IPS DF 4.7 (cell line): Measurements from ENCODE around the gene MPRIP.

Experiments
- DNase-seq: peaks from one replicate; pipeline ENCODE4 v3.0.0-alpha.2; 2013; ENCODE audit warnings: low spot score; ENCODE audit errors: extremely low read depth

The MPRIP gene

DNA sequence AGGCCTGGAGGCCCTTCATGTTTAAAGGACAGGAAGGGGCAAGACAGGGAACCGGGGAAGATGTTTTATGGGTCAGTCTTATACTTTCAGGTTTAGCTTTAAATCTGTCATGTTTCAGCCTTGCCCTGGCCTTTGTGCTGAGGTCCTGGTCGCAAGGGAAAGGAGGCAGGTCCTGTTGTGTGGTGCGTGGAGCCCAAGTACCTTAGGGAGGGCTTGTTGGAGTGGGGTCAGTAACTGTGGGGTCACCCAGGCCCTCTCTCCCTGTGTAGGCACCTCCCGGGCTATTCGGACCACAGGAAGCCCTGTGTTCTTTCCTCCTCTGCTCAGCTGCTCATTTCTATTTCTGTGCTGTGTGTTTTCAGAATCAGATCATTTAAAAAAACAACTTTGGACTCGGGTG lies 42.7 kb downstream of the MPRIP start:
- no peak for DNase-seq

DNA sequence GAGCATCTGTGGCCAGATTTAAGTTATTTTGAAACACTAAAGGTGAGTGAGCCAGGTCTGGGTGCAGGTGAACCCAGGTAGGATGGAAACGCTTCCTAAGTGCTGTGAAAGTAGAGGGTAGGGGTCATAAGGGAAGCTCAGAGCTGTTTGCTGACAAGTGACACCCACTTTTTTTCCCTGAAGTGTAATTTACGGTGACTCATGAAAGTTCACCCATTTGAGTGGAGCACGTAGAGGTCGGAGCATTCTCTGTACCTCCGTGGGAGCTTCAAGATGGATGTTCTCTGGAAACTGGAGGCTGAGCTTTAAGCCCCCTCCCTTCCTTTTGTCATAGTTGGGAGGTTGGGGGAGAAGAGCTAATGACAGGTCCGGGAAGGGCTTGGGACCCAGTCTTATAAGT lies 44.3 kb downstream of the MPRIP start:
- DNase-seq: no peak

DNA sequence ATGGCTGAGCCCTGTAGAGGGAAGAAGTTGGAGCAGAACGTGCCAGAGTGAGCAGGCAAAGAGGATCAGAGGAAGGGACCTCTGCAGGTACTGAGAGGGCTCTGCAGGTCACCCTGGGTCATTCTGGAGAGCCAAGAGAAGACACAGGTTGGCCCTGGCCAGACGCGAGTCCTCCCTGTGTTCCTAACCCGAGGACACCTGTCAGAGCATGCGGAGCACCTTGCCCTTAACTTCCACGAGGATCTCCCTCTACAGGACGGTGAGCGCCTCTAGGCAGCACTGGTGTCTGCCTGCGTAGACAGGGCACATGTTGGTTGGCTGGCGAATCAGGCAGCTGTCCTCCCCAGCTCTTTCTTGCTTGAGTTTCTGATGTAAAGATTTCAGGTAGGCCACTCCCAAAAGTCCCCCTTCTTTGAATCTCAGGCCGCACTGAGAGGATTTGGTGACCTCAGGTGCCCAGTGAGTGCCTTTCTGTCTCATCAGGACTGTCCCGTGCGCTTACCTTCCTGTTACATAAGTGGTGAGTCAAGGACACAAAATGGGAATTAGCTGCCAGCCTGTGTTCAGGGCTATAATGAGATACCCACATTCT lies 45.3 kb downstream of the MPRIP start:
- DNase-seq: no peak

DNA sequence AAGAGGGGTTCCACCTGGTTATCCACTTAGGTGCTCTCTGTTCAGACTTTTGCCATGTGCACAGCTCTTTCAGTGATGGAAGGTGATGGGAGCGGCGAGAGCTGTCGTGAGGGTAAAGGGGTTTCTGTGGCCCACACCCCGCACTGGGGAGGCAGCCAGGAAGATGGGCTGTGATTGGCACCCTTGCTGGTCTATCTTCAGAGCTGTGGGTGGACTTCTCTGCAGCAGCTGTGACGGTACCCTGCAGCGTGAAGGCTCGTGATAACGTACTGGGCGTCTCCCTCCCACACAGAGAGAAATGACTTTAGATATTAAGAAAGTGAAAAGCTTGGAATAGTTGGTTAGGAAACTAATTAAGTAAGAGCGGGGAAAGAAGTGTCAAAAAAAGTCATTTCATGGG lies 45.8 kb downstream of the MPRIP start:
- no peak for DNase-seq

DNA sequence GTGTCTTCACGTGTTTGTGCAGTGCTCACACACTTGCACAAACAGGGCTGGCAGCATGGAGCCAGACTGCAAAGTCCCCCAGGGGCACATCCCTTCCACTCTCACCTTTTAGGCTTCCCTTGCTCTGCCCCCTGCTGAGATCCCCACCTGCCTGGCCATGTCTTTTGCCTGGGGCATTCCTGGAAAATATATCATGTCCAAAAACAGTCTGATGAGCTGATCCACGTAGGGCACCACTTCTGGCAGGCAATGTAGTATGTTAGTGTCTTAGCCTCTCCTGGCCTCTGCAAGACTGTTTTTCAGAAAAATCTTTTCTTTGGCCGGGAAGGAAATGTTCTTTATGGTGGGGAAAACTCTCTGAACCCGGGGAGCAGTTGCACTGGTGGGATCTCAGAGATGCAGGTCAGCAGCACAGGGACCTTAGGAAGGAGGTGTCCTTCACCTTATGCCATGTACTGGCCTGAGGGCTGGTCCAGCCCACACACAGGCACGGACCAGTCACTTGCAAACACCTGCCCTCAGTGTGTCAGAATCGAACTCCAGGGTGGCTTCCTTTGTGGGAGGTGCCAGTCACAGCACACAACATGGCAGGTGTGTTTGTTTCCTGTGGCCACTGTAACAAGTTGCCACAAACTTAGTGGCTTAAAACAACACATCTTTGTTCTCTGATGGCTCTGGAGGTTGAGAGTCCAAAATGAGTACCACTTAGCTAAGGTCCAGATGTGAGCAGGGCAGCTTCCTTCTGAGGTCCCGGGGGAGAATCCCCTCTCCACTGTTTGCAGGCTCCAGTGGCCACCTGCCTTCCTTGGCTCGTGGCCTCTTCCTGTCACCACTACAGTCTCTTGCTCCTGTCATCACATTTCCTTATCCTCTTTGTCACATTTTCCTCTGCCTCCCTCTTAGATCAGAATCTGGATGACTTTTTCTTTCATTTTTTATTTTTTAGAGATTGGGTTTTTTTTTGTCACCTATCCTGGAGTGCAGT lies 46.6 kb downstream of the MPRIP start:
- no peak for DNase-seq

DNA sequence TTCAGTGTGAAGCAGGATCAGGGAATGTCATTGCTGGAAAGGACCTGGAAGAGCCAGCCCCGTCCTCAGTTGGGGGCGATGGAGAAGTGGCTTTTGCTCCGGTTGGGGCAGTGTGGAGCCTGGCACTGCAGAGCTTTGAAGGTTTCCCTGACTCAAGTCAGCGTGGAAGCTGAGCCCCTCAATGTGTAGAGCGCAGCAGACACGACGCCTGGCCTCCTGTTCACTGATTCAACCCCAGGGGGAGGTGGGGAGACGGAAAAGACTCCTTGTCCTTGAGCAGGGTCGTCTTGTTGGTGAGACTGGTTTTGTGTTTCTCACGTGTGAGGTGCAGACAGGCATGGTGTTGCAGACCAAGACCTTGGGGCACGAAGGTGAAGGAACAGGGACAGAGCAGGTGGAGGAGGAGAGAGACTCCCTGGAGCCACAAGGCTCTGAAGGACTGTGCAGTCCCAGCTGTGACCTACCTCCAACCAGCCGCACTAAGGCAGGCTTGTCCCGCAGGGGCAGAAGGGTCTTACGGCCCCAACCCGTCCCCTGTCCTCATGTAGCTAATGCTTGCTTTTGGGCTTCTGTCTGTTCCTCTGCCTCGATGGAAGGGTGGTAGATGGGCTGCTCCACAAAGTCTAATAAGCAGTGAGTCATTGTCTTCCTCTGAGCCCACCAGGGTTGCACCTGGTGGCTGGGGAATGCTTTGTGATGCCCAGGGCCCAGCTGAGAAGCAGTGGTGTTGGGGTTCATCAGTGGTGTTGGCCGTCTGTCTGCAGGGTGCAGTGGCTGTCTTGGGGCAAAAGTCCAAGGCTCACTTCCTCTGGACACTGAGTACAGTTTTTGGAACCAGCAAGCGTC lies 47.8 kb downstream of the MPRIP start:
- DNase-seq: no peak

DNA sequence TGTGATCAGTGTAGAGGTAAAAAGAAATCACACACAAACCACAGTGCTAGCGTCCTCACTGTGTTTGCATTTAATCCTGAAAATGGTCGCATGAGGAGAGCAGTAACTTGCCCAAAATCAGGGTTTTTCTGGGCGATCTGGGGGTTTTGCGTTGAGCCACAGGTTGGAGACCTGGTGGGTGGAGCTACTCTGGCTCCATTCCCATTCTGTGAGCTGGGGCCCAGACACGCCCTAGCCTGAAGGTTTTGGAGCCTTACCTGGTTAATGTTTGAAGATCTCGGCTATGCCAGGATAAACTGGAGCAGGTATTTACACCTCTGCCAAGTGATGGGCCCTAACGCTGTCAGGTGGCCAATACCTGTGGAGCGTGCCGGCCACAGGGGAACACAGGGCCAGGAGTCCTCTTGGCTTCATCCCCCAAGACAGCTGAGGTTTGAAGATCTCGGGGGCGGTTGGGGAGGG lies 48.4 kb downstream of the MPRIP start:
- no peak for DNase-seq

DNA sequence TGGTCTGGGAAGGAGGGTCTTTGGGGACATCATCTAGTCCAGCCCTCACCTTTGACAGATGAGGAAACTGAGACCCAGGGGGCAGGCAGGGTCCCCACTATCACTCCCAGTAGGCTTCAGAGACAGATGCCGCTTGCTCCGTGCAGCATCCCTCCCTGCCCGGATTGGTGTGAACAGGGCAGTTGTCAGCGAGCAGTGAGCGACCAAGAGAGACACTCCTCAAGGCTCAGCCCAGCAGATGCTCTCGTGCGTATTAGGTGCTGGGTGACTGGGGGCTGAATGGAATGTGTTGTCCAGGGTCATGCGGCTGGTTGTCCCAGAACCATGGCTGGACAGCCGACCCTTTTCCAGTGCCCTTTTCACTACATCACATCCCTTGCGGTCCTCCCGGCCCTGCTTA lies 49.0 kb downstream of the MPRIP start:
- no peak for DNase-seq

DNA sequence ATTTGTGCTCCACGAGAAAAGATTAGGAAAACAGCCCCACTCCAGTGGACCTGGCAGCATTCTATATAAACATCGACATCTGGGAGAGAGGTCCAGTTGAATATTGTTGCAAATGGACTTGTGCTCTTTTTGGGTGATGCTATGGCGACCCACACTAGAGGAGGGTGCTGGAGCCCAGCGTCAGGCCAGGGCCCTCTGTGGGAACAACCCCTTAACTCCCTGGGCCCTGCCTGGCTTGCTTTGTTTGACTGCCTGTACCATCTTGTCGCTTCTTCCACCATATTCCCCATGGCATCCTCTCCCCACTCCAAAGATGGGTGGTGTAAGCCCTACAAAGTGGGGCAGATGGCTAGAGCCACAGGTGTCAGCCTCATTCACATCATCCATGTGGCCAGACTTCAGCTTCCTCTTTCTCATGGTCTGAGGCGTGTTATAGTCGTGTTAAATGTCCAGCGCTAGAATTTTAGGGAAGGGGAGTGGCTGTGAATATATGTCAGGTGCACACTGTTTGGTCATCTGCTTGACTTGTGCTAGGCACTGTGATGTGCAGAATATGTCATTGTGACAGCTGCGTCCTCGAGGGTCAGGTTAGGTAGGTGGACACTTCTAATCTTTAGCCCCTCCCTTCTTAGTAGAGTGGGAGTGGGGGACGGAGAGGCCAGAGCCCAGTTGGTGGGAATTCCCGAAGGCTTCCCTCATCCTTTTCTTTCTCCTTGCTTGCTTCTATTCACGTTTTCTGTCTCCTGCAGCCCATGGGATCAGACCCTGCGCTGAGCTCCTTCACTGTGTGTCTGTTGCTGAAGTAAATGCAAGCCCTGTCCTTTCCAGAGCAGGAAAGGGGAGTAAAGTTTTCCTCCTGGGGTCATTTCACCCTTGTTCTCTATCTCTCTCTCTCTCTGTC lies 49.8 kb downstream of the MPRIP start:
- DNase-seq: no peak

DNA sequence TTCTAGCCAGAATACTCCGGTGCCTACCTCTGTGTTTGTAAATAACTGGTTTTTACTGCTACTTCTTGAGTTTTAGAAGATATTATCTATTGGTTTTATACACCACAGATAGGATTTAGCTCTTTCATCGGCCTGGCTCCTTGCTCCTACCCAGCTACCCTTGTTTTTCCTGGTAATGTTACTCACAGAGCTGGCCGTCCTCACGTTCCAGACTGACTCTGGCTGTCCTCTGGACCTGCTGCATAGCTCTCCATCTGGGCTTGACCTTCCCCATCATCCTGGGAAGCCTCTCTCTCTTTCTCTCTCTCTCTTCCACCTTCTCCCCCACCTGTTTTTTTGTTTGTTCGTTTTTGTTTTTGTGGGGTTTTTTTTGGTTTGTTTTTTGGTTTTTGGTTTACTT lies 51.5 kb downstream of the MPRIP start:
- no peak for DNase-seq

DNA sequence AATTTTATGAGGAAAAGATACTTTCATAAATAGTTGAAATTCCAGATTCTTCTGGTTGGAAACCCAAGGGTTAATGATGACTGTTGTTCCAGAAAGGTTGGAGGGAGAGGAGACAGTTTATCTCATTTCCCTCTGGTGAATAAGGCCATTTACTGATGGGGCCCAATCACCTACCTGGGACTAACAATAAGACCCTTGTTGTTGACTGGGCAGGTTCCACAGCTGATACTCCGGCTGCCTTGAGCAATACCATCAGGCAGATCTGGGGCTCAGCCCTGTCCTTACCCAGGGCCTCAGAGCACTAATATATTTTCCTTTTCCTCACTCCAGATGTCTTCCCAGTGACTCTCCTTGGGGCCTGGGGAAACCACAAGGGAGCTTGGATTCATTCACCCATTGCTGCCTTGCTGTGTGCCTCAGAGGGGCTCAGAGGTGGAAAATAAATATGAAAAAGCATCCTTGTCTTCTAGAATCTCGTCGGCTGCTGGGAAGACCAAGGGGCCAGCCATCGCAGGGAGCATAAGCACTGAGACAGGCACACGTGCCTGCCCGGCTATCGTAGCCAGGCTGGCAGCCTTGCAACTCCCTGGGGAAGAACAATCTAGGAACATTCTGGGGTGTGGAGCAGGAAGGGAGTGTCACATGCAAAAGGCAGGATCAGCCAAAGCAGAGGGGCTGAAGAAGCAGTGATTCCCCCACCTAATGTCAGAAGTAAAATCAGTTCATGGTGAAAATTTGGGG lies 54.4 kb downstream of the MPRIP start:
- DNase-seq: no peak

DNA sequence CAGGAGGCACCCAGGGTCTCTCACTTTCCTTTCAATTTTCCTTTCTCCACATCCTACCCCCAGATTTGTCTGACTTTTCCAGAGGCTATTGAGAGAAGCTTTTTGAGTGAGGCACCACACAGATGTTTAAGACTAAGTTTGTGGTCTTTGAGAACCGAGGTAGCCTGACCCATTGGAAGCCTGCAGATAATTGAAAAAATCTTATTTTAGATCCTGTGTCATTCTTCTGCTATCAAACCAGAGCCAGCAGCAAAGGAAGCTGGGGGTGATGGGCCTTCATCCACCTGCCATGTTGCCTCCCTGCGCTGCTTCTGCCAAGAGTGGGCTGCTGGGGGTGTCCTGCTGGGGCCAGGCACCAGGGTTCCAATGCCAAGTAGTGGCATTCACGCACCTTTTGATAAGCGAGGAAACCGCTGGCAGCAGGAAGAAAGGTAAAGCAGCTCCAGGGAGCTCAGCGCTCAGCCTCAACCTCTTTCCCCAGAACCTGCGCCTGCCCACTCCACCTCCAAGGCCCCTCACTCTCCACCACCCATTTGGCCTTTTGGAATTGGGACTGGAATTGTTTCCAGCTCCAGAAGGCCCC lies 55.6 kb downstream of the MPRIP start:
- DNase-seq: no peak

DNA sequence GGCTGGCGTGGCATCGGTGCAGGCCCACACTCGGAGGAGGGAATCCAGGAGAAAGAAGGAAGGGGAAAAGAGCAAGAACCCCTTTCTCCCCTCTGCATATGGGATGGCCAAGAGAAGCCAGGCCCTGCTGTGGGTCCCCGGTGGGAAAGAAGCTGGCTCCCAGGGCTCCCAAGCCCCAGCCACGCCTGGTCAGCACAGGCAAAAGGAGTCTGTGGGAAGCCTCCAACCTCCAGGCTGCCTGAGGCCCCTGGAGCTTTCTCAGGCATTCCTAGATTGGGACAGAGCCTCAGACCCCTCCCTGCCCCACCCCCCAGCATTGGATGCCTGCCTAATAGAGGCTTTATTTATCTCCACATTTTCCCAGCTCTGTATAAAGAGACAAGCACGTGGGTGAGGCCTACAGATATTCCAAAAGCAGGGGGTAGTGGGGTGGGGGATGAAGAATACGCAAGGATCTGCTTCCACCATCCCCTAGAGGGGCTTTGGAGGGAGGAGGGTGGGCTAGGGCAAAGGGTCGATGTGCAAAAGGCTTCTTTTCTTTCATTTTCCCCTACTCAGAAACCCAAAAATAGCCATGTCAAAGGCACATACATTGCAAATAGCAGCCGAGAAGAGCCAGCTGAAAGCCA lies 56.4 kb downstream of the MPRIP start:
- DNase-seq: no peak

DNA sequence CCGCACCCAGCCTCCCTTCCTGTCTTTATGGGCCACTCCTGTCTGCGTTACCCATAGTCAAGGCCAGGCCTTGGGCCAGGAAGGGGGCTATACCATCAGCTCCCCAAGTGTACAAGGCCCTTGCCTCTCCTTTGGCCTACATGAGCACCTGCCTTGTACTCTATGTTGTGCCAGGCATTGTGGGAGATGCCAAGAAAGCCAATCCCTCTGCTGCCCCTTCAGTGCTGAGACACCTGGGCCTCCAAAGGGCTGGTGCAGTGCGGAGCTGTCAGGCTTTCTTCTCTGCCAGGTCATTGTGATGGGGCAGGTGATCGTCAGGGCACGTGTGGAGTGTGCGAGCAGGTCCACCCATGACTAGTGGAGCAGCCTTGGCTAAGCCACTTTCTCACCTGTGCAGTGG lies 59.9 kb downstream of the MPRIP start:
- no peak for DNase-seq

DNA sequence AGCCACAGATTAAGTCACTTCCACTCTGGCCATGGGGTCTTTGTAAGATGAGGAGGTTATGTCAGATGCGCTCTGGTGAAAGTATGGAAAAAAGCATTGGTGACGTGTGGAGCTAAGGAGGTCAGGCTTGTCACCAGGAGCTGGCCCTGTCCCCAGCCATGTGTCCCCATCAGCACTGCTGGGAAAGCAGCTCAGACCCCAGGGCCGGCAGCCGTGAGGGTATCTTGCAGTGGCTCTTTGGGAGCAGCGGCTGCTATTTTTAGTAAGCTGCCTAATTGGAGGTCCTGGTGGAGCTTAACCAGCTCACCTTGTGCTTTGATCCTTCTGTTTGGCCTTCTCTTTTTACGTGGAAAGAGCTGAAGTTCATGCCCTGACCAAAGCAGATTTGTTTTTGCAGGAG lies 60.9 kb downstream of the MPRIP start:
- no peak for DNase-seq

DNA sequence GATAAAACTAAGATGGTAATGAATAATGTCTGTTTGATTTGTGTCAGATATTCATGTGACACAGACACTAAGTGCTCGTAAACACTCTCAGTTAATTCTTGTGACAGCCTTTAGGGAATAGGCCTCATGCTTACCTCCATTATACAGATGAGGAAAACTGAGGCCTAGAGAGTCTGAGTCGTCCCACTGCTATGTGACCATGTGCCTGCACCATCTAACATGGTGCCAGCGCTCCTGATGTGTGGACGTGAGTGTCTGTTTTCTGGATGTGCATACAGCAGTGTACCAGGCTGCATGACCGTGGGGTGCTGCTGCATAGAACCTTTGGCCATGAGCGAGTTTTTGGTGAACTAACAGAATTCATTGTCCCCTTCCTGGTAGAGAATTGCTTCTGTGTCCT lies 61.8 kb downstream of the MPRIP start:
- no peak for DNase-seq

DNA sequence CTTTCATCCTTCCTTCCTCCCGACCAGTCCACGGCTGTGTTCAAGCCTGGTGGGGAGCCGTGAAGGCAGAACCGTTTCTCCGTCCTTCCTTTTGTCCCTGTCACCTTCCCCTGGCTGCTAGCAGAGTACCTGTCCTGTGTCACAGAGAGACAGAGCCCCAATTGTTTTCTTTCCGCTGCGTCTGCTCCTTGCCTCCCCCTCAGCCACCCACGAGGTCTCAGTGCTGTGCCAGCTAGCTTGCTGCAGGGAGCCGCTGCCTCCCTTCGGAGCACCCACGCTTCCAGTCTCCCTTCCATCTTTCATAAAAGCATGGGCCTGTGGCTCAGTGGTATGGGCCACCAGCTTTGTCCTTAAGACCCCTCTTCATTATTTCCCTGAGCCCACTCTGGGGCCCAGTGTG lies 62.2 kb downstream of the MPRIP start:
- DNase-seq: no peak

DNA sequence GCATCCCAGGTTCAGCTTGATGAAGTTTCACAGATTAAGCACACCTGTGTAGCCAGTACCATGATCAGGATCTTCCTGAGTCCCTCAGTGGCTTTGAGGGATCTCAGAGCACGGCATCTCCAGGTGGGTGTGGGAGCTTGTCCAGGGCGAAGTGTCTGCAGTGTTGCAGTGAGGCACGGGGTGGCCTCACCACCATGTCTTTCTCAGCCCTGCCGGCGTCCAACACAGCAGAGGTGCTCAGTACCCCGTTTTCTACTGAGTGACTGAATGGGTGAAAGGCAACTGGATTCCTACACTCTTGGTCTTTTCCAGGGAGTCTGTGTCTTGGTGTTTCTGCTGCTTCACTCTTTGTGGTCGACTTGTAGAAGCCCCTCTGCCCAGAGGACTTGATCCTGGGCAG lies 63.7 kb downstream of the MPRIP start:
- no peak for DNase-seq

DNA sequence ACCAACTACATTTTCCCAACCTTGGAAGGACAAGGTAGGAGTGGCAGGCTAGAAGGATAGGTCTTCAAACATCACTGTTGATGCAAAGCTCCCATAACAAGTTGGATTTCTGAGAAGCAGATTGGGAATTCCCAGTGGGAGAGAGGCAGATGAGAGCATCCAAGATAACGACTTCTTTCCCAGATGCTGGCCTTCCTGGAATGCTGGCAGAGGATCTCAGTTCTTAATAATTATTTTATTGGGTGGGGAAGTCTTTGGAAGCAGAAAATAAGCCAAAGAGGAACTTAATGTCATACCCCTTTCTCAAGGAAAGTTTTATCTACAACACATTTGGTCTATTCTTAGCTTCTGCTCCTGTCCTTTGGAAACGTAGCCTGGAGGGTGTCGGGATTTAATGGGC lies 64.5 kb downstream of the MPRIP start:
- no peak for DNase-seq
